Measurements from ENCODE around the gene SCN1A.

DNA sequence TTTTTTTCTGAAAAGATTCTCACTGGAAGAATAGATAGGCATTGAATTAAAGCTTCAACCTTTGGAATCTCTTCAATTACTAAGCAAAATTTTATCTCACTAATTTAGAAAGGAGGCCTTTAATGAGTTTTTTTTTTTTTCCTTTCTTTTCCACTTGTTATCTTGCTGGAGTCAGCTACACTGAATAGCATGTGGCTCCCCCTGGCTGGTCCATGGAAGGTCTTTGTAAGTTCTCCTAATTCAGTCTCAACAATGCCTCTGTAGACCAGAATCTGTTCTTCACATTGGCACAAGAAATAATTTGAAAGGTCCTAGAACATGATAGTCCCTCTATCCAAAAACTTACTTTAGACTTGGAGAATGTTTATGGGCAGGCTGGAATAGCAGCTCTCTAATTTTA is 24.2 kb upstream of the SCN1A start:
- TF ChIP-seq, protein P1, sequence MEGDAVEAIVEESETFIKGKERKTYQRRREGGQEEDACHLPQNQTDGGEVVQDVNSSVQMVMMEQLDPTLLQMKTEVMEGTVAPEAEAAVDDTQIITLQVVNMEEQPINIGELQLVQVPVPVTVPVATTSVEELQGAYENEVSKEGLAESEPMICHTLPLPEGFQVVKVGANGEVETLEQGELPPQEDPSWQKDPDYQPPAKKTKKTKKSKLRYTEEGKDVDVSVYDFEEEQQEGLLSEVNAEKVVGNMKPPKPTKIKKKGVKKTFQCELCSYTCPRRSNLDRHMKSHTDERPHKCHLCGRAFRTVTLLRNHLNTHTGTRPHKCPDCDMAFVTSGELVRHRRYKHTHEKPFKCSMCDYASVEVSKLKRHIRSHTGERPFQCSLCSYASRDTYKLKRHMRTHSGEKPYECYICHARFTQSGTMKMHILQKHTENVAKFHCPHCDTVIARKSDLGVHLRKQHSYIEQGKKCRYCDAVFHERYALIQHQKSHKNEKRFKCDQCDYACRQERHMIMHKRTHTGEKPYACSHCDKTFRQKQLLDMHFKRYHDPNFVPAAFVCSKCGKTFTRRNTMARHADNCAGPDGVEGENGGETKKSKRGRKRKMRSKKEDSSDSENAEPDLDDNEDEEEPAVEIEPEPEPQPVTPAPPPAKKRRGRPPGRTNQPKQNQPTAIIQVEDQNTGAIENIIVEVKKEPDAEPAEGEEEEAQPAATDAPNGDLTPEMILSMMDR (IDR thresholded peaks at IDR 0.05) = no peak
- no peak for TF ChIP-seq EP300 (IDR thresholded peaks at IDR 0.05)
- TF ChIP-seq POLR2A (IDR thresholded peaks at IDR 0.05) = no peak

All from tibial nerve (tissue), 4 donors.